ENCODE measurements around the gene RPL18.

DNA sequence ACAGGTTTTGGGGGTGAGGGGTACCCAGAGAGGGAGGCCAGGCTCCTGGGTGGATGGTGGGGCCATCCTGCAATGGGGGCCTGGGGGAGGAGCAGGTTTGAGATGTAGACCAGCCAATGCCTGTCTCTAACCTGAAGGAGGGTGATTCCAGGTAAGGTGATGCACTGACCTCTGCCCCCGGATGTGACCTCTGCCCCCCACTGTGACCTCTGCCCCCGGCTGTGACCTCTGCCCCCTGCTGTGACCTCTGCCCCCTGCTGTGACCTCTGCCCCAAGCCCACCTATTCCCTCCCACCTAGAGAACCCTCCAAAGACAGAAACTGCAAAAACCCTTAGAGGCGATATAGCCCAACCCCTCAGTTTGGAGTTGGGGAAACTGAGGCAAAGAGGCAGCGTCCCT lies 22.7 kb downstream of the RPL18 start:
- TF ChIP-seq POLR2A (IDR thresholded peaks at IDR 0.05; ENCODE audit: low read length): no peak
- TF ChIP-seq GATA1 (IDR thresholded peaks at IDR 0.05; ENCODE audit: low read depth, low read length): no peak

Measured in erythroblast (primary cell).